Activated T-helper 1 cell treated with anti-CD3 and anti-CD28 coated beads, Interleukin-12 subunit alpha, Interleukin-12 subunit beta, Interleukin-2, Interleukin-4 antibody, amounts not matched to agents 30 ng/mL and 10 ng/mL and 1 ng/mL, durations not matched to agents 14 hours and 24 hours and 36 hours (primary cell): ENCODE results near the gene SRP14. TPM values are rescaled to one million over a fixed set of nuclear protein-coding genes. Genes with fewer than 3 reads are reported as not detected.
"Not testable (repeated sequence)": the region's sequence is repeated elsewhere in the genome, so short reads cannot be mapped to it uniquely, and the experiment has no call there.

Experiments used
- DNase-seq: peaks from one replicate; pipeline ENCODE4 v3.0.0; 2021; ENCODE audit warnings: low spot score
- H3K27ac Mint-ChIP-seq: one replicate; pipeline ENCODE4 v1.8.0; 2021; ENCODE audit warnings: mild to moderate bottlenecking, mixed read lengths
- H3K27me3 Mint-ChIP-seq: one replicate; pipeline ENCODE4 v1.8.0; 2022; ENCODE audit warnings: mild to moderate bottlenecking, moderate library complexity, mixed read lengths; ENCODE audit not compliant: insufficient read depth
- H3K36me3 Mint-ChIP-seq: one replicate; pipeline ENCODE4 v1.8.0; 2021; ENCODE audit warnings: low read depth, mixed read lengths
- H3K4me1 Mint-ChIP-seq: one replicate; pipeline ENCODE4 v1.8.0; 2021; ENCODE audit warnings: low read depth, mixed read lengths
- H3K4me3 Mint-ChIP-seq: one replicate; pipeline ENCODE4 v1.8.0; 2021; ENCODE audit warnings: mild to moderate bottlenecking, moderate library complexity, mixed read lengths
- H3K9me3 Mint-ChIP-seq: one replicate; pipeline ENCODE4 v1.8.0; 2021; ENCODE audit warnings: mixed read lengths
- intact Hi-C: fragments of 100-400 bp; cut with micrococcal nuclease; formaldehyde crosslinking; loops from one replicate; pipeline ENCODE4 v1.15.1; 2024
- total RNA-seq: library from RNA; stranded (reverse); gene quantifications from 2 replicates; pipeline ENCODE4 v1.2.3, GENCODE V29; 2022

Gene SRP14
- total RNA-seq, 1 donor from 2014 or later: 144 TPM

GRCh38 chr15:40014390-40014789 is 24.6 kb downstream of the SRP14 start:
- no peak overlapping the region for H3K27ac Mint-ChIP-seq
- DNase-seq: no peak
- H3K9me3 Mint-ChIP-seq: peaks cover 24% of the 10 kb centered on the region
- intact Hi-C loops: no loop called here
- H3K36me3 Mint-ChIP-seq: peaks cover 54% of the 10 kb centered on the region
- no peak overlapping the region for H3K4me3 Mint-ChIP-seq
- H3K4me1 Mint-ChIP-seq: no peaks in the 10 kb centered on the region
- no peaks in the 10 kb centered on the region for H3K27me3 Mint-ChIP-seq

GRCh38 chr15:40013372-40013771 is 25.6 kb downstream of the SRP14 start:
- H3K27me3 Mint-ChIP-seq, intact Hi-C loops, DNase-seq, H3K27ac Mint-ChIP-seq, H3K4me3 Mint-ChIP-seq, H3K4me1 Mint-ChIP-seq: not testable (repeated sequence)
- Mint-ChIP-seq H3K36me3 (peaks cover 57% of the 10 kb centered on the region), H3K9me3 (peaks cover 24% of the 10 kb centered on the region)

GRCh38 chr15:40011303-40011702 is 27.7 kb downstream of the SRP14 start:
- Mint-ChIP-seq H3K9me3 (peaks cover 24% of the 10 kb centered on the region), H3K36me3 (peaks cover 59% of the 10 kb centered on the region), H3K4me3 (no peak overlapping the region), H3K4me1 (no peaks in the 10 kb centered on the region), H3K27ac (no peak overlapping the region), H3K27me3 (no peaks in the 10 kb centered on the region)
- intact Hi-C loops: no loop called here
- DNase-seq: no peak

GRCh38 chr15:40010686-40011085 is 28.3 kb downstream of the SRP14 start:
- H3K4me1 Mint-ChIP-seq: no peaks in the 10 kb centered on the region
- intact Hi-C loops: no loop called here
- H3K4me3 Mint-ChIP-seq: no peak overlapping the region
- peaks cover 24% of the 10 kb centered on the region for H3K9me3 Mint-ChIP-seq
- DNase-seq: no peak
- no peak overlapping the region for H3K27ac Mint-ChIP-seq
- H3K27me3 Mint-ChIP-seq: no peaks in the 10 kb centered on the region
- peaks cover 59% of the 10 kb centered on the region for H3K36me3 Mint-ChIP-seq

GRCh38 chr15:40008061-40008765 is 30.8 kb downstream of the SRP14 start:
- Mint-ChIP-seq H3K27ac (no peak overlapping the region), H3K4me3 (no peak overlapping the region), H3K4me1 (no peaks in the 10 kb centered on the region), H3K9me3 (peaks cover 1% of the 10 kb centered on the region), H3K27me3 (no peaks in the 10 kb centered on the region), H3K36me3 (peaks cover 46% of the 10 kb centered on the region)
- no peak for DNase-seq
- intact Hi-C loops: no loop called here

- H3K4me1 Mint-ChIP-seq: no peaks in the 10 kb centered on the region
These were observed 32.3 kb downstream of the SRP14 start for GRCh38 chr15:40006646-40007045.

GRCh38 chr15:40006003-40006402 is 33.0 kb downstream of the SRP14 start:
- H3K4me1 Mint-ChIP-seq: no peaks in the 10 kb centered on the region
- H3K36me3 Mint-ChIP-seq: peaks cover 41% of the 10 kb centered on the region
- H3K4me3 Mint-ChIP-seq: no peak overlapping the region
- H3K27me3 Mint-ChIP-seq: no peaks in the 10 kb centered on the region
- no peak for DNase-seq
- no peaks in the 10 kb centered on the region for H3K9me3 Mint-ChIP-seq
- intact Hi-C loops: no loop called here
- H3K27ac Mint-ChIP-seq: no peak overlapping the region

More at GRCh38 chr15:40006646-40007045, 32.3 kb downstream of the SRP14 start:
- intact Hi-C loops: no loop called here
- Mint-ChIP-seq H3K27me3 (no peaks in the 10 kb centered on the region), H3K27ac (no peak overlapping the region), H3K36me3 (peaks cover 41% of the 10 kb centered on the region), H3K4me3 (no peak overlapping the region), H3K9me3 (no peaks in the 10 kb centered on the region)
- no peak for DNase-seq

GRCh38 chr15:40003116-40003916 is 35.7 kb downstream of the SRP14 start:
- no peaks in the 10 kb centered on the region for H3K9me3 Mint-ChIP-seq
- DNase-seq: no peak
- no peaks in the 10 kb centered on the region for H3K4me1 Mint-ChIP-seq
- H3K27me3 Mint-ChIP-seq: no peaks in the 10 kb centered on the region
- H3K36me3 Mint-ChIP-seq: peaks cover 28% of the 10 kb centered on the region
- H3K27ac Mint-ChIP-seq: peak overlapping the region; percentile 6
- no peak overlapping the region for H3K4me3 Mint-ChIP-seq
- intact Hi-C loops: no loop called here

- Mint-ChIP-seq H3K27ac (no peak overlapping the region), H3K4me3 (no peak overlapping the region), H3K27me3 (no peaks in the 10 kb centered on the region), H3K9me3 (no peaks in the 10 kb centered on the region), H3K36me3 (peaks cover 30% of the 10 kb centered on the region), H3K4me1 (no peaks in the 10 kb centered on the region)
- intact Hi-C loops: no loop called here
- no peak for DNase-seq
These were observed 36.7 kb downstream of the SRP14 start for GRCh38 chr15:40002295-40002694.

- intact Hi-C loops: no loop called here
- DNase-seq: no peak
- H3K27ac Mint-ChIP-seq: no peak overlapping the region
- H3K27me3 Mint-ChIP-seq: no peaks in the 10 kb centered on the region
- no peaks in the 10 kb centered on the region for H3K4me1 Mint-ChIP-seq
- no peaks in the 10 kb centered on the region for H3K9me3 Mint-ChIP-seq
- H3K36me3 Mint-ChIP-seq: peaks cover 34% of the 10 kb centered on the region
- no peak overlapping the region for H3K4me3 Mint-ChIP-seq
These were observed 39.3 kb downstream of the SRP14 start for GRCh38 chr15:39999538-40000200.

GRCh38 chr15:39998511-39999077 is 40.4 kb downstream of the SRP14 start:
- H3K4me3 Mint-ChIP-seq: no peak overlapping the region

GRCh38 chr15:39997639-39998038 is 41.3 kb downstream of the SRP14 start:
- no peak overlapping the region for H3K27ac Mint-ChIP-seq
- no peaks in the 10 kb centered on the region for H3K9me3 Mint-ChIP-seq
- intact Hi-C loops: no loop called here
- no peaks in the 10 kb centered on the region for H3K4me1 Mint-ChIP-seq
- no peak overlapping the region for H3K4me3 Mint-ChIP-seq
- peaks cover 38% of the 10 kb centered on the region for H3K36me3 Mint-ChIP-seq
- H3K27me3 Mint-ChIP-seq: no peaks in the 10 kb centered on the region
- no peak for DNase-seq

More at GRCh38 chr15:39998511-39999077, 40.4 kb downstream of the SRP14 start:
- H3K36me3 Mint-ChIP-seq: peaks cover 36% of the 10 kb centered on the region
- H3K27me3 Mint-ChIP-seq: no peaks in the 10 kb centered on the region
- no peaks in the 10 kb centered on the region for H3K4me1 Mint-ChIP-seq
- intact Hi-C loops: no loop called here
- no peak for DNase-seq
- H3K9me3 Mint-ChIP-seq: no peaks in the 10 kb centered on the region
- H3K27ac Mint-ChIP-seq: no peak overlapping the region

GRCh38 chr15:39997031-39997430 is 42.0 kb downstream of the SRP14 start:
- Mint-ChIP-seq H3K4me3 (no peak overlapping the region), H3K36me3 (peaks cover 38% of the 10 kb centered on the region), H3K27me3 (no peaks in the 10 kb centered on the region), H3K9me3 (no peaks in the 10 kb centered on the region), H3K27ac (no peak overlapping the region), H3K4me1 (no peaks in the 10 kb centered on the region)
- DNase-seq: no peak
- intact Hi-C loops: no loop called here
